HL-60 (cell line): Measurements from ENCODE around the gene SPIRE1.

Source experiments
- DNase-seq, 2 experiments: peaks; one replicate each; pipeline ENCODE4 v3.0.0-alpha.2; 2010 to 2020; ENCODE audit warnings: low read depth in 1 of 2, low spot score in 1 of 2
- H3K27ac ChIP-seq: fragments of 250-450 bp; sonication (Bioruptor Pico); replicated peaks from 2 replicates; pipeline ENCODE4 v1.5.1; 2020; ENCODE audit warnings: mild to moderate bottlenecking, moderate library complexity
- H3K27me3 ChIP-seq: fragments of 250-450 bp; sonication (Bioruptor Pico); 2 replicates; pipeline ENCODE4 v1.5.1; 2021; ENCODE audit warnings: mild to moderate bottlenecking, moderate library complexity; ENCODE audit not compliant: insufficient read depth, poor library complexity, severe bottlenecking
- H3K4me3 ChIP-seq: replicated peaks from 2 replicates; pipeline ENCODE4 v1.5.1; 2011; ENCODE audit warnings: mild to moderate bottlenecking, control low read depth, low read length; ENCODE audit not compliant: insufficient read depth
- CTCF ChIP-seq: IDR thresholded peaks from one replicate; pipeline ENCODE4 v1.5.1; 2011; ENCODE audit warnings: low read length, control low read depth, inconsistent platforms; ENCODE audit not compliant: insufficient read depth
- GABPA ChIP-seq: IDR thresholded peaks from 2 replicates; pipeline ENCODE4 v1.6.1; 2012; ENCODE audit warnings: low read depth
- POLR2AphosphoS5 ChIP-seq: IDR thresholded peaks from 2 replicates; pipeline ENCODE4 v1.6.1; 2012; ENCODE audit warnings: low read depth
- REST ChIP-seq: IDR thresholded peaks from 2 replicates; pipeline ENCODE4 v1.6.1; 2012; ENCODE audit warnings: low read depth; ENCODE audit not compliant: insufficient replicate concordance
- SPI1 ChIP-seq: IDR thresholded peaks from 2 replicates; pipeline ENCODE4 v1.6.1; 2012; ENCODE audit warnings: low read depth, mild to moderate bottlenecking, borderline replicate concordance

SPIRE1 gene

GRCh38 chr18:12405066-12405465, 252.8 kb downstream of the SPIRE1 start:
- H3K4me3 ChIP-seq, result no peak overlapping the region
- H3K27me3 ChIP-seq, result peaks cover 56% of the 10 kb centered on the region
- no peak overlapping the region for H3K27ac ChIP-seq
- DNase-seq, result no peak
- TF ChIP-seq REST, result no peak
- no peak for TF ChIP-seq CTCF
- TF ChIP-seq SPI1, result no peak
- TF ChIP-seq GABPA, result no peak
- no peak for TF ChIP-seq POLR2AphosphoS5

- no peak overlapping the region for H3K4me3 ChIP-seq
- DNase-seq, result no peak
- no peak overlapping the region for H3K27ac ChIP-seq
Observed at GRCh38 chr18:12403601-12404506, 254.1 kb downstream of the SPIRE1 start.

More at GRCh38 chr18:12403601-12404506, 254.1 kb downstream of the SPIRE1 start:
- peaks cover 56% of the 10 kb centered on the region for H3K27me3 ChIP-seq
- TF ChIP-seq REST (no peak), POLR2AphosphoS5 (no peak), GABPA (no peak), SPI1 (no peak), CTCF (no peak)
